Measurements from ENCODE around the gene GPALPP1. TPM values are rescaled to one million over a fixed set of nuclear protein-coding genes. Genes with fewer than 3 reads are reported as not detected.

The GPALPP1 gene
- total RNA-seq, 1 donor from 2014 or later = 23.6 TPM

DNA sequence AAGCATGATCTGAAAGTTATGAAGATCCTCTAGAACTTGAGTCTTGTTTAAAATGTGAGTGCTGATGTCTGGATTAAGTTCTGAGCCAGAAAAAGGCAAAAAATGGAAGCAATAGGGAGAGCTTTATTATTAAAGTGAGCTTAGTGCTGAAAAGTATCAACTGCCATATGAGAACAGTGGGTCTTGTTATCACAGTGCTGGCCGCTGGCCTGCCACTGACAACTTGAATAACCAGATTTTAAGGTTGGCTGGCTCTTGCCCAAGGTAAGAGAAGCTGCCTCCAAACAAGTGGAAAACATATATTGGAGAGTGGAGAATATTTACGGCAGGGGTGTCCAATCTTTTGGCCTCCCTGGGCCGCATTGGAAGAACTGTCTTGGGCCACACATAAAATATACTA lies 33.9 kb upstream of the GPALPP1 start:
- intact Hi-C loops (cut with DNase I) = no loop called here
- ATAC-seq (peak; percentile 46 to 57), DNase-seq (peak; percentile 57)
- H3K27me3 ChIP-seq (ENCODE audit: low read depth) = no peaks in the 10 kb centered on the region
- H3K27ac ChIP-seq = no peak overlapping the region
- H3K4me1 ChIP-seq = no peaks in the 10 kb centered on the region
- TF ChIP-seq CTCF (IDR thresholded peaks at IDR 0.05) = no peak
- no peak overlapping the region for H3K4me3 ChIP-seq
- H3K9me3 ChIP-seq = no peaks in the 10 kb centered on the region
- peaks cover 18% of the 10 kb centered on the region for H3K36me3 ChIP-seq

DNA sequence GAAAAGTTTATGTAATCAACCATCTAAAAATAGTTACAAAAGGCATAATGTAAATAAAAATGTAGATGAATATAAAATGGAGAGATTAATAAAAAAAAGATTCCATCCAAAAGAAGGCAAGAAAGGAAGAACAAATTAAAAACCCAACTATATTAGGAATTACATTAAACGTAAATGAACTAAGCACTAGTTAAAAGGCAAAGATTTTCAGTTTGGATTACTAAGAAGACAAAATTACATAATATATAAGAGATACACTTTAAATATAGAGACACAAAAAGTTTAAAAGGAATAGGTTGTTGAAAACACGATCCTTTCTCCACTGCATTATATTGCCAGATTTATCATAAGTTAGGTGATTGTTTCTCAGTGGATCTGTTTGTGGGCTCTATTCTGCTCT lies 27.3 kb upstream of the GPALPP1 start:
- no peaks in the 10 kb centered on the region for H3K27me3 ChIP-seq (ENCODE audit: low read depth)
- no peak for ATAC-seq
- H3K27ac ChIP-seq = no peak overlapping the region
- H3K4me1 ChIP-seq = no peaks in the 10 kb centered on the region
- TF ChIP-seq CTCF (IDR thresholded peaks at IDR 0.05) = no peak
- H3K9me3 ChIP-seq = peaks cover 16% of the 10 kb centered on the region
- intact Hi-C loops (cut with DNase I) = no loop called here
- no peak for DNase-seq
- H3K4me3 ChIP-seq = no peak overlapping the region
- H3K36me3 ChIP-seq = peaks cover 41% of the 10 kb centered on the region

- peaks cover 23% of the 10 kb centered on the region for H3K36me3 ChIP-seq
- H3K27me3 ChIP-seq (ENCODE audit: low read depth) = no peaks in the 10 kb centered on the region
- DNase-seq = no peak
- H3K4me1 ChIP-seq = peaks cover 6% of the 10 kb centered on the region
- TF ChIP-seq CTCF (IDR thresholded peaks at IDR 0.05) = no peak
- no peak for ATAC-seq
- intact Hi-C loops (cut with DNase I) = no loop called here
- H3K4me3 ChIP-seq = no peak overlapping the region
- H3K27ac ChIP-seq = no peak overlapping the region
- H3K9me3 ChIP-seq = peaks cover under 1% of the 10 kb centered on the region
Measured at GRCh38 chr13:44967704-44968433, 21.5 kb upstream of the GPALPP1 start.

GRCh38 chr13:44968434-44968815 lies 20.9 kb upstream of the GPALPP1 start:
- no peak overlapping the region for H3K27ac ChIP-seq
- DNase-seq (no peak), ATAC-seq (no peak)
- peaks cover 23% of the 10 kb centered on the region for H3K36me3 ChIP-seq
- intact Hi-C loops (cut with DNase I) = no loop called here
- H3K27me3 ChIP-seq (ENCODE audit: low read depth) = no peaks in the 10 kb centered on the region
- no peak for TF ChIP-seq CTCF (IDR thresholded peaks at IDR 0.05)
- H3K4me1 ChIP-seq = peaks cover 8% of the 10 kb centered on the region
- no peak overlapping the region for H3K4me3 ChIP-seq
- H3K9me3 ChIP-seq = no peaks in the 10 kb centered on the region

DNA sequence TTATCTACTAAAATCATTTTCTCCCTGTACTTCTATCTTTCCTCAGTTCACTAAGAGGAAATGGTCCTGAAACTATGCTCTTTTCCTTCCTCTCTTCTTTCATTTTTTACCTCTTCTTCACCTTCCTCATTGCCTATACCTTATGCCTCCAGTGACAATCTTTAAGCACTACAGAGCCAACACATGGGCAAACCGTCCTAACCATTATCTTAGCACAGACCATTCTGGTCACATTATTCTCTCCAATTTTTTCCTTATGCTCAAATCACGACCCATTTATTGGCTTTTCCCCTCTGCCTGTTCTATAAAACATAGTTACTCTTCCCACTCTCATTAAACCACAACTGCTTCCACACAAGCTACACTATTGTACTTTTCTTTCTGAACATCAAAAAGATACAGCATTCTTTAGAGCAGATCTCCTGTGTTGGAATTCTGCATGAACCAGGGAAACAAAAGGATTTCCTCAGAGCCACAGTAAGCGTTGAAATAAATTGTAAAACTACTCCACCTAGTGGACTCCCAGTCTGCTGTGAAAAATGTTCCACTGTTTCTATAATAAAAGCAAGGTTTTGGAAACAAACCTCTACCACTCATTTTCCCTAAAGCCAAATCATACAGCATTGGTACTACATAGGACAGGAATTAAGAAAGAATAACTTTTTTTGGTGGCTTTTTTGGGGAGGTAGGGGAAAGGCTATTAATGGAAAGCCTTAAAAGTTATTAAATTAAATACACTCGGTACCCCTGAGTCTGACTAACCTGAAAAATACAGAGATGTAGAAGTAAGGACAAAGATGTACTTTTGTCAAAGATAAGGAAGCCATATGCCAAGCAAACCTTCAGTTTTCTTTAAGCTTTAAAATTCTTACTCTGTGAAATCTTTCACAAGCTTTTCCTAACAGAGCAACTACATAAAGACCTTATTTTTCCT lies 19.5 kb upstream of the GPALPP1 start:
- peak; percentile 81 for TF ChIP-seq CTCF (IDR thresholded peaks at IDR 0.05)
- peaks cover 14% of the 10 kb centered on the region for H3K4me1 ChIP-seq
- intact Hi-C loops (cut with DNase I) = loop anchor here (5.0 kb wide), 1 partner anchor 488 kb away; no protein-coding TSS in a partner anchor
- H3K36me3 ChIP-seq = peaks cover 13% of the 10 kb centered on the region
- H3K9me3 ChIP-seq = no peaks in the 10 kb centered on the region
- no peaks in the 10 kb centered on the region for H3K27me3 ChIP-seq (ENCODE audit: low read depth)
- H3K27ac ChIP-seq = no peak overlapping the region
- no peak overlapping the region for H3K4me3 ChIP-seq
- ATAC-seq (peak in 1 of 2 donors; percentile 67), DNase-seq (no peak)
